Caco-2 (cell line): ENCODE results near the gene FITM2. TPM values are rescaled to one million over a fixed set of nuclear protein-coding genes. Genes with fewer than 3 reads are reported as not detected.
"Not testable (repeated sequence)": the region's sequence is repeated elsewhere in the genome, so short reads cannot be mapped to it uniquely, and the experiment has no call there.

Experiments
- BruUV-seq: library from RNA; stranded (reverse); fragments of 400-500 nt; replicated peaks from 2 replicates; lab custom pipeline; 2021; lab: Mats Ljungman, UMichigan
- CTCF ChIA-PET: fragments of 300-600 bp; sonication (Branson Sonifier 250); formaldehyde crosslinking; loops from one replicate; lab custom pipeline; 2022; ENCODE audit warnings: antibody characterized with exemption; lab: Charles Lee
- POLR2A ChIA-PET: fragments of 300-600 bp; sonication (Branson Sonifier 250); formaldehyde crosslinking; loops from one replicate; lab custom pipeline; 2022; ENCODE audit warnings: antibody characterized with exemption; lab: Charles Lee
- DNase-seq, 2 experiments: peaks; one replicate each; pipeline versions ENCODE4 v3.0.0 to v3.0.0-alpha.2; 2020 to 2022
- H3K27me3 ChIP-seq: replicated peaks from 2 replicates; pipeline ENCODE4 v1.6.0; 2011; ENCODE audit warnings: low read length; ENCODE audit not compliant: control insufficient read depth, insufficient read depth
- H3K36me3 ChIP-seq: 2 replicates; pipeline ENCODE4 v1.5.1; 2011; ENCODE audit warnings: low read length; ENCODE audit not compliant: control insufficient read depth, insufficient read depth
- H3K4me1 ChIP-seq: fragments of 250-450 bp; sonication (Bioruptor Pico); 2 replicates; pipeline ENCODE4 v1.5.1; 2020; ENCODE audit warnings: mild to moderate bottlenecking
- H3K4me3 ChIP-seq: 2 replicates; pipeline ENCODE4 v1.5.1; 2011; ENCODE audit warnings: low read depth, mild to moderate bottlenecking, control low read depth, low read length
- H3K9me3 ChIP-seq: fragments of 250-450 bp; sonication (Bioruptor Pico); 2 replicates; pipeline ENCODE4 v1.5.1; 2020; ENCODE audit warnings: mild to moderate bottlenecking, moderate library complexity
- H3K27ac Mint-ChIP-seq: one replicate; pipeline ENCODE4 v1.8.0; 2022; ENCODE audit warnings: mixed read lengths; ENCODE audit not compliant: unreplicated experiment
- H3K27me3 Mint-ChIP-seq: one replicate; pipeline ENCODE4 v1.8.0; 2022; ENCODE audit warnings: mixed read lengths; ENCODE audit not compliant: insufficient read depth, unreplicated experiment
- H3K36me3 Mint-ChIP-seq: one replicate; pipeline ENCODE4 v1.8.0; 2022; ENCODE audit warnings: mild to moderate bottlenecking, mixed read lengths; ENCODE audit not compliant: insufficient read depth, unreplicated experiment
- H3K4me1 Mint-ChIP-seq: one replicate; pipeline ENCODE4 v1.8.0; 2022; ENCODE audit warnings: low read depth, mixed read lengths; ENCODE audit not compliant: unreplicated experiment
- H3K4me3 Mint-ChIP-seq: one replicate; pipeline ENCODE4 v1.8.0; 2022; ENCODE audit warnings: mild to moderate bottlenecking, moderate library complexity, mixed read lengths; ENCODE audit not compliant: unreplicated experiment
- H3K9me3 Mint-ChIP-seq: one replicate; pipeline ENCODE4 v1.8.0; 2022; ENCODE audit warnings: mixed read lengths; ENCODE audit not compliant: unreplicated experiment
- CTCF ChIP-seq, 2 experiments: fragments of 200-600 bp in 1 of 2; IDR thresholded peaks; 1 replicate in 1 of 2; 2 replicates in 1 of 2; pipeline versions ENCODE4 v1.5.1 to v1.8.0; 2011 to 2022; ENCODE audit warnings: antibody characterized with exemption in 1 of 2, control low read depth in 1 of 2, inconsistent platforms in 1 of 2, low read depth in 1 of 2, low read length in 1 of 2, mild to moderate bottlenecking in 1 of 2, moderate library complexity in 1 of 2; ENCODE audit not compliant: insufficient read depth in 1 of 2, severe bottlenecking in 1 of 2, unreplicated experiment in 1 of 2
- intact Hi-C: fragments of 100-400 bp; cut with micrococcal nuclease; formaldehyde crosslinking; loops from one replicate; pipeline ENCODE4 v1.10.0; 2022; ENCODE audit not compliant: unreplicated experiment
- total RNA-seq: library from RNA; stranded (reverse); gene quantifications from 2 replicates; pipeline ENCODE4 v1.2.3, GENCODE V29; 2022

The FITM2 gene
- total RNA-seq, 1 experiment from 2014 or later = 14.4 TPM

- POLR2A ChIA-PET = no interaction called here
- no TSS peak for BruUV-seq
- no peak for TF ChIP-seq CTCF (IDR thresholded peaks at IDR 0.05; ENCODE audit: insufficient read depth in 1 of 2, low read depth in 1 of 2, low read length in 1 of 2, severe bottlenecking in 1 of 2, unreplicated experiment in 1 of 2)
Observed at GRCh38 chr20:44331201-44331600, 20.2 kb upstream of the FITM2 start.

GRCh38 chr20:44328428-44328827 lies 17.4 kb upstream of the FITM2 start:
- H3K27me3 ChIP-seq = no peaks in the 10 kb centered on the region
- ChIA-PET POLR2A (interaction anchor here (0.7 kb wide), 1 partner anchor 111 kb away, joined by 4 read pairs; no protein-coding TSS in a partner anchor), CTCF (interaction anchor here (0.9 kb wide), 1 partner anchor 130 kb away, joined by 3 read pairs; no protein-coding TSS in a partner anchor)
- H3K4me1 Mint-ChIP-seq = no peaks in the 10 kb centered on the region
- H3K27me3 Mint-ChIP-seq = no peaks in the 10 kb centered on the region
- H3K4me1 ChIP-seq = no peaks in the 10 kb centered on the region
- BruUV-seq = no TSS peak
- intact Hi-C loops = no loop called here
- DNase-seq = no peak
- no peaks in the 10 kb centered on the region for H3K36me3 ChIP-seq
- H3K27ac Mint-ChIP-seq = no peak overlapping the region
- H3K36me3 Mint-ChIP-seq = no peaks in the 10 kb centered on the region
- no peak overlapping the region for H3K4me3 Mint-ChIP-seq
- H3K9me3 Mint-ChIP-seq = no peaks in the 10 kb centered on the region
- no peak for TF ChIP-seq CTCF (IDR thresholded peaks at IDR 0.05; ENCODE audit: insufficient read depth in 1 of 2, low read depth in 1 of 2, low read length in 1 of 2, severe bottlenecking in 1 of 2, unreplicated experiment in 1 of 2)
- no peaks in the 10 kb centered on the region for H3K9me3 ChIP-seq
- no peak overlapping the region for H3K4me3 ChIP-seq

More at GRCh38 chr20:44331201-44331600, 20.2 kb upstream of the FITM2 start:
- no peak overlapping the region for H3K27ac Mint-ChIP-seq
- H3K27me3 Mint-ChIP-seq = no peaks in the 10 kb centered on the region
- CTCF ChIA-PET = no interaction called here
- intact Hi-C loops = no loop called here
- no peaks in the 10 kb centered on the region for H3K4me1 ChIP-seq
- no peak overlapping the region for H3K4me3 Mint-ChIP-seq
- H3K4me1 Mint-ChIP-seq = peaks cover 2% of the 10 kb centered on the region
- H3K36me3 ChIP-seq = no peaks in the 10 kb centered on the region
- H3K9me3 ChIP-seq = no peaks in the 10 kb centered on the region
- H3K9me3 Mint-ChIP-seq = no peaks in the 10 kb centered on the region
- no peak for DNase-seq
- no peaks in the 10 kb centered on the region for H3K36me3 Mint-ChIP-seq
- no peaks in the 10 kb centered on the region for H3K27me3 ChIP-seq
- no peak overlapping the region for H3K4me3 ChIP-seq

- H3K9me3 ChIP-seq, intact Hi-C loops, H3K27ac Mint-ChIP-seq, H3K4me3 Mint-ChIP-seq, H3K4me1 ChIP-seq, H3K4me3 ChIP-seq, H3K36me3 Mint-ChIP-seq, H3K27me3 Mint-ChIP-seq, DNase-seq, BruUV-seq, H3K4me1 Mint-ChIP-seq, H3K36me3 ChIP-seq, H3K27me3 ChIP-seq, H3K9me3 Mint-ChIP-seq: not testable (repeated sequence)
- POLR2A ChIA-PET = interaction anchor here (0.7 kb wide), 1 partner anchor 111 kb away, joined by 4 read pairs; no protein-coding TSS in a partner anchor
- CTCF ChIA-PET = interaction anchor here (0.9 kb wide), 1 partner anchor 131 kb away, joined by 3 read pairs; no protein-coding TSS in a partner anchor
Observed at GRCh38 chr20:44327748-44328147, 16.7 kb upstream of the FITM2 start.
